ENCODE results near the gene PYM1. TPM values are rescaled to one million over a fixed set of nuclear protein-coding genes. Genes with fewer than 3 reads are reported as not detected.
A peak's percentile ranks its signal among the peaks of the same experiment; 100 is the strongest.

PYM1 gene
- total and polyA plus RNA-seq, 2 of the 13 experiments (the other 11 are each of a cell fraction or from before 2014, with no cell fraction given): 44.0 to 51.8 TPM

- 0 out of 2 replicates have a peak, but pooled peaks have one; percentile 18 for TF ChIP-seq ZNF446 (CRISPR knock-in tag; IDR thresholded peaks at IDR 0.05)
- no peak for TF ChIP-seq NONO (IDR thresholded peaks at IDR 0.05)
- TF ChIP-seq NONO (CRISPR knock-in tag; conservative IDR thresholded peaks at IDR 0.05): 0 out of 2 replicates have a peak, but pooled peaks have one; percentile 60
- no peak for TF ChIP-seq GMEB2 (CRISPR knock-in tag; IDR thresholded peaks at IDR 0.05; ENCODE audit: low read depth)
- TF ChIP-seq MEIS1 (CRISPR knock-in tag; IDR thresholded peaks at IDR 0.05; ENCODE audit: borderline replicate concordance): 0 out of 2 replicates have a peak, but pooled peaks have one; percentile 42
- TF ChIP-seq ZNF501 (CRISPR knock-in tag; IDR thresholded peaks at IDR 0.05): no peak; the same call in 1 of the 2 replicates
- peak; percentile 19; the same call in 1 of the 2 replicates for TF ChIP-seq FOSL2 (CRISPR knock-in tag; IDR thresholded peaks at IDR 0.05)
- TF ChIP-seq ZNF354B (CRISPR knock-in tag; IDR thresholded peaks at IDR 0.05): no peak
- no peak; the same call in 1 of the 2 replicates for TF ChIP-seq ELF4 (CRISPR knock-in tag; IDR thresholded peaks at IDR 0.05; ENCODE audit: borderline replicate concordance)
- TF ChIP-seq ZNF629 (CRISPR knock-in tag; conservative IDR thresholded peaks at IDR 0.05): no peak
- no peak for TF ChIP-seq ZNF709 (CRISPR knock-in tag; IDR thresholded peaks at IDR 0.05)
- no peak for TF ChIP-seq ZNF512B (CRISPR knock-in tag; IDR thresholded peaks at IDR 0.05; ENCODE audit: borderline replicate concordance)
- no peak for TF ChIP-seq ZNF510 (CRISPR knock-in tag; IDR thresholded peaks at IDR 0.05; ENCODE audit: low read depth)
- TF ChIP-seq PLRG1 (conservative IDR thresholded peaks at IDR 0.05): no peak
- no peak for TF ChIP-seq ZNF513 (CRISPR knock-in tag; conservative IDR thresholded peaks at IDR 0.05)
- no peak for TF ChIP-seq ZNF562 (CRISPR knock-in tag; IDR thresholded peaks at IDR 0.05; ENCODE audit: borderline replicate concordance)
- TF ChIP-seq DZIP1 (CRISPR knock-in tag; IDR thresholded peaks at IDR 0.05): 0 out of 2 replicates have a peak, but pooled peaks have one; percentile 8
- TF ChIP-seq MATR3 (CRISPR knock-in tag; IDR thresholded peaks at IDR 0.05): no peak
- peak; percentile 83 for TF ChIP-seq GABPA (IDR thresholded peaks at IDR 0.05; ENCODE audit: low read depth, low read length)
- TF ChIP-seq GABPA (CRISPR knock-in tag; IDR thresholded peaks at IDR 0.05; ENCODE audit: low read depth): peak; percentile 96
- no peak for TF ChIP-seq DDIT3 (CRISPR knock-in tag; IDR thresholded peaks at IDR 0.05)
Observed at GRCh38 chr12:55926738-55927587, 731 bp downstream of the PYM1 start (continued).

Measured in HepG2 (cell line).